Caco-2 (cell line): ENCODE data around the gene MTERF4. TPM values are rescaled to one million over a fixed set of nuclear protein-coding genes. Genes with fewer than 3 reads are reported as not detected.

Experiments used
- BruUV-seq: library from RNA; stranded (reverse); fragments of 400-500 nt; replicated peaks from 2 replicates; lab custom pipeline; 2021; lab: Mats Ljungman, UMichigan
- CTCF ChIA-PET: fragments of 300-600 bp; sonication (Branson Sonifier 250); formaldehyde crosslinking; loops from one replicate; lab custom pipeline; 2022; ENCODE audit warnings: antibody characterized with exemption; lab: Charles Lee
- POLR2A ChIA-PET: fragments of 300-600 bp; sonication (Branson Sonifier 250); formaldehyde crosslinking; loops from one replicate; lab custom pipeline; 2022; ENCODE audit warnings: antibody characterized with exemption; lab: Charles Lee
- DNase-seq, 2 experiments: peaks; one replicate each; pipeline versions ENCODE4 v3.0.0 to v3.0.0-alpha.2; 2020 to 2022
- H3K27me3 ChIP-seq: replicated peaks from 2 replicates; pipeline ENCODE4 v1.6.0; 2011; ENCODE audit warnings: low read length; ENCODE audit not compliant: control insufficient read depth, insufficient read depth
- H3K36me3 ChIP-seq: 2 replicates; pipeline ENCODE4 v1.5.1; 2011; ENCODE audit warnings: low read length; ENCODE audit not compliant: control insufficient read depth, insufficient read depth
- H3K4me1 ChIP-seq: fragments of 250-450 bp; sonication (Bioruptor Pico); 2 replicates; pipeline ENCODE4 v1.5.1; 2020; ENCODE audit warnings: mild to moderate bottlenecking
- H3K4me3 ChIP-seq: 2 replicates; pipeline ENCODE4 v1.5.1; 2011; ENCODE audit warnings: low read depth, mild to moderate bottlenecking, control low read depth, low read length
- H3K9me3 ChIP-seq: fragments of 250-450 bp; sonication (Bioruptor Pico); 2 replicates; pipeline ENCODE4 v1.5.1; 2020; ENCODE audit warnings: mild to moderate bottlenecking, moderate library complexity
- H3K27ac Mint-ChIP-seq: one replicate; pipeline ENCODE4 v1.8.0; 2022; ENCODE audit warnings: mixed read lengths; ENCODE audit not compliant: unreplicated experiment
- H3K27me3 Mint-ChIP-seq: one replicate; pipeline ENCODE4 v1.8.0; 2022; ENCODE audit warnings: mixed read lengths; ENCODE audit not compliant: insufficient read depth, unreplicated experiment
- H3K36me3 Mint-ChIP-seq: one replicate; pipeline ENCODE4 v1.8.0; 2022; ENCODE audit warnings: mild to moderate bottlenecking, mixed read lengths; ENCODE audit not compliant: insufficient read depth, unreplicated experiment
- H3K4me1 Mint-ChIP-seq: one replicate; pipeline ENCODE4 v1.8.0; 2022; ENCODE audit warnings: low read depth, mixed read lengths; ENCODE audit not compliant: unreplicated experiment
- H3K4me3 Mint-ChIP-seq: one replicate; pipeline ENCODE4 v1.8.0; 2022; ENCODE audit warnings: mild to moderate bottlenecking, moderate library complexity, mixed read lengths; ENCODE audit not compliant: unreplicated experiment
- H3K9me3 Mint-ChIP-seq: one replicate; pipeline ENCODE4 v1.8.0; 2022; ENCODE audit warnings: mixed read lengths; ENCODE audit not compliant: unreplicated experiment
- intact Hi-C: fragments of 100-400 bp; cut with micrococcal nuclease; formaldehyde crosslinking; loops from one replicate; pipeline ENCODE4 v1.10.0; 2022; ENCODE audit not compliant: unreplicated experiment
- total RNA-seq: library from RNA; stranded (reverse); gene quantifications from 2 replicates; pipeline ENCODE4 v1.2.3, GENCODE V29; 2022
- TF ChIP-seq, protein P1 (sequence below), 2 experiments: fragments of 200-600 bp in 1 of 2; IDR thresholded peaks; 1 replicate in 1 of 2; 2 replicates in 1 of 2; pipeline versions ENCODE4 v1.5.1 to v1.8.0; 2011 to 2022; ENCODE audit warnings: antibody characterized with exemption in 1 of 2, control low read depth in 1 of 2, inconsistent platforms in 1 of 2, low read depth in 1 of 2, low read length in 1 of 2, mild to moderate bottlenecking in 1 of 2, moderate library complexity in 1 of 2; ENCODE audit not compliant: insufficient read depth in 1 of 2, severe bottlenecking in 1 of 2, unreplicated experiment in 1 of 2

MTERF4 gene
- total RNA-seq, 1 experiment from 2014 or later: 22.2 TPM

DNA sequence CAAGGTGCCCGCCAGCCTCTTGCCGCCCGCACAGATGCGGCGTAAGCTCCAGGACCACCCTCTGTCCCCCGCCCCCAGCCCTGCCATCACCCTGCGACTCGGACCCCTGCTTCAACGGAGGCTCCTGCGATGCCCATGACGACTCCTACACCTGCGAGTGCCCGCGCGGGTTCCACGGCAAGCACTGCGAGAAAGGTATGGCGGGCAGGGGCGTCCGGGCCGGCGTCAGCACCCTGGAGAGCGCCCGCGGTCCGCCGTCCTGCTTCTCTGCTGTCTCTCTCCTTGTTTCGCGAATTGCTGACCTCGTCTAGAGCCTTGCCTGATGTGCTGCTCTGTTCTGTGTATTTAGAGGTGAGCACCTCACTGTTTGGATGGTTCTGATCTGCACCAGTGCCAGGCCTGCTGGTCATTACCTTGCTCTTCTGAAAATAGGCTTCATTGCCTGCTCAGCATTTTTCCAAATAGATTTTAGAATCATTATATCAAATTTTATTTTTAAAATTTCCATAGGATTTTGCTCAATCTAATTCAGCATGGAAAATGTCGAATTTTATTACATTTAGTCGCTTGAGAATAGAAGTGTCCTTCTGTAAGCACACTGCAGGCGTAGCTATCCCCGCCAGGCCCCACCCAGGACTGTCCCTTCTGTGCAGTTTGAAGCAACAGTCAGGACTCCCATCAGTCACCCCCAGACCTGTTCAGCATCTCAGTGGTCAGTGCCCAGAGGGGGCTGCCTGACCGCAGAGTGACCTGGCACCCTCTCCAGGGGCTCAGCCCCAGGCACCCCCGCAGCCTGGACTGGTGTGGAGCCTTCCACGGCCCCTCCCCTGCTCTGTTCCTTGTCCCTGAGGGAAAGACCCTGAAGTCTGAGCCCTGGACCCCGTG, 52.1 kb downstream of the MTERF4 start:
- Histone ChIP-seq H3K36me3 (no peaks in the 10 kb centered on the region), H3K27me3 (no peaks in the 10 kb centered on the region), H3K9me3 (no peaks in the 10 kb centered on the region), H3K4me3 (no peak overlapping the region), H3K4me1 (no peaks in the 10 kb centered on the region)
- CTCF ChIA-PET: no interaction called here
- Mint-ChIP-seq H3K9me3 (no peaks in the 10 kb centered on the region), H3K4me1 (no peaks in the 10 kb centered on the region), H3K27ac (no peak overlapping the region), H3K27me3 (no peaks in the 10 kb centered on the region), H3K36me3 (no peaks in the 10 kb centered on the region), H3K4me3 (no peak overlapping the region)
- TF ChIP-seq, protein P1, sequence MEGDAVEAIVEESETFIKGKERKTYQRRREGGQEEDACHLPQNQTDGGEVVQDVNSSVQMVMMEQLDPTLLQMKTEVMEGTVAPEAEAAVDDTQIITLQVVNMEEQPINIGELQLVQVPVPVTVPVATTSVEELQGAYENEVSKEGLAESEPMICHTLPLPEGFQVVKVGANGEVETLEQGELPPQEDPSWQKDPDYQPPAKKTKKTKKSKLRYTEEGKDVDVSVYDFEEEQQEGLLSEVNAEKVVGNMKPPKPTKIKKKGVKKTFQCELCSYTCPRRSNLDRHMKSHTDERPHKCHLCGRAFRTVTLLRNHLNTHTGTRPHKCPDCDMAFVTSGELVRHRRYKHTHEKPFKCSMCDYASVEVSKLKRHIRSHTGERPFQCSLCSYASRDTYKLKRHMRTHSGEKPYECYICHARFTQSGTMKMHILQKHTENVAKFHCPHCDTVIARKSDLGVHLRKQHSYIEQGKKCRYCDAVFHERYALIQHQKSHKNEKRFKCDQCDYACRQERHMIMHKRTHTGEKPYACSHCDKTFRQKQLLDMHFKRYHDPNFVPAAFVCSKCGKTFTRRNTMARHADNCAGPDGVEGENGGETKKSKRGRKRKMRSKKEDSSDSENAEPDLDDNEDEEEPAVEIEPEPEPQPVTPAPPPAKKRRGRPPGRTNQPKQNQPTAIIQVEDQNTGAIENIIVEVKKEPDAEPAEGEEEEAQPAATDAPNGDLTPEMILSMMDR (IDR thresholded peaks at IDR 0.05; ENCODE audit: insufficient read depth in 1 of 2, low read depth in 1 of 2, low read length in 1 of 2, severe bottlenecking in 1 of 2, unreplicated experiment in 1 of 2): no peak
- peak in 1 of 2 experiments; percentile 26 for DNase-seq
- intact Hi-C loops: no loop called here
- POLR2A ChIA-PET: no interaction called here
- BruUV-seq: no TSS peak

- intact Hi-C loops: no loop called here
Observed at GRCh38 chr2:241048949-241049343, 53.1 kb downstream of the MTERF4 start.

DNA sequence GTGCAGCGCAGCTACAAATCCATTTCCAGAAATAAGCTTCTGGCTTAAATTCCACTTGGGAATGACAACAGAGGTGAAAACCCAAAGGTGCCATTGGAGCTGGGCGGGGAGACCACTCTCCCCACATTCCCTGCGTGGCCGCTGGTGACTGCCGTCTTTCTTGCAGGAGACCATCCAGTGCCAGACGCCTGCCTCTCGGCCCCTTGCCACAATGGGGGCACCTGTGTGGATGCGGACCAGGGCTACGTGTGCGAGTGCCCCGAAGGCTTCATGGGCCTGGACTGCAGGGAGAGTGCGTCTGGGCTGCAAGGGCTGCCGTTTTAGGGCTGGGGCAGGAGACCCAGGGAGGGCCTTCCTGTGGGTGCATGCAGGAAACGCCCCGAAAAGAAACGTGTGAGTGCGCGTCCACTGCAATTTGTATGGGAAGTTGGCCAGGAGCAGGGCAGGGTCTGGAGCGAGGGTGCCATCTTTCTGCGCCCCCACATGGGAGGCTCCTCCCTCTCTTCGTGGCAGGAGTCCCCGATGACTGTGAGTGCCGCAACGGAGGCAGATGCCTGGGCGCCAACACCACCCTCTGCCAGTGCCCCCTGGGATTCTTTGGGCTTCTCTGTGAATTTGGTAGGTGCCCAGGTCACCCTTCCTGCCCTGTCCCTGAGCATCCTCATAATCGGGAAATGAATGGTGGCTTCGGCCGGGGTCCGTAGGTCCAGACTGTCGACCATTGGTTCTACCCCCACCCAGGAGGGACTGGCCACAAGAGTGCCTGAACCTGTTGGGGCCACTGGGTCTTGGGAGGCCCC, 53.7 kb downstream of the MTERF4 start:
- Histone ChIP-seq H3K27me3 (no peaks in the 10 kb centered on the region), H3K4me3 (no peak overlapping the region), H3K4me1 (no peaks in the 10 kb centered on the region), H3K36me3 (no peaks in the 10 kb centered on the region), H3K9me3 (no peaks in the 10 kb centered on the region)
- ChIA-PET CTCF (no interaction called here), POLR2A (no interaction called here)
- intact Hi-C loops: no loop called here
- no peaks in the 10 kb centered on the region for H3K36me3 Mint-ChIP-seq
- TF ChIP-seq, protein P1 (IDR thresholded peaks at IDR 0.05; ENCODE audit: insufficient read depth in 1 of 2, low read depth in 1 of 2, low read length in 1 of 2, severe bottlenecking in 1 of 2, unreplicated experiment in 1 of 2): no peak
- no TSS peak for BruUV-seq
- H3K9me3 Mint-ChIP-seq: no peaks in the 10 kb centered on the region
- H3K27ac Mint-ChIP-seq: no peak overlapping the region
- H3K27me3 Mint-ChIP-seq: peaks cover 4% of the 10 kb centered on the region
- no peak for DNase-seq
- H3K4me1 Mint-ChIP-seq: no peaks in the 10 kb centered on the region
- no peak overlapping the region for H3K4me3 Mint-ChIP-seq

More at GRCh38 chr2:241048949-241049343, 53.1 kb downstream of the MTERF4 start:
- no peaks in the 10 kb centered on the region for H3K9me3 ChIP-seq
- ChIA-PET CTCF (no interaction called here), POLR2A (no interaction called here)
- no peak overlapping the region for H3K4me3 ChIP-seq
- H3K9me3 Mint-ChIP-seq: no peaks in the 10 kb centered on the region
- H3K36me3 ChIP-seq: no peaks in the 10 kb centered on the region
- no TSS peak for BruUV-seq
- TF ChIP-seq, protein P1 (IDR thresholded peaks at IDR 0.05; ENCODE audit: insufficient read depth in 1 of 2, low read depth in 1 of 2, low read length in 1 of 2, severe bottlenecking in 1 of 2, unreplicated experiment in 1 of 2): no peak
- DNase-seq: no peak
- H3K4me1 ChIP-seq: no peaks in the 10 kb centered on the region
- H3K27ac Mint-ChIP-seq: no peak overlapping the region
- no peaks in the 10 kb centered on the region for H3K4me1 Mint-ChIP-seq
- peaks cover under 1% of the 10 kb centered on the region for H3K27me3 Mint-ChIP-seq
- H3K36me3 Mint-ChIP-seq: no peaks in the 10 kb centered on the region
- H3K27me3 ChIP-seq: no peaks in the 10 kb centered on the region
- no peak overlapping the region for H3K4me3 Mint-ChIP-seq
